NCI-H2227 treated with DMSO at 0.1 percent for 48 hours (cell line): ENCODE results near the gene FRMD8.
A peak's percentile ranks its signal among the peaks of the same experiment; 100 is the strongest.

Experiments used
- DNase-seq: peaks from one replicate; lab custom pipeline; 2025; lab: John Stamatoyannopoulos, UW

The FRMD8 gene

GRCh38 chr11:65454696-65455456, 68.4 kb downstream of the FRMD8 start:
- peak; percentile 94 for DNase-seq

GRCh38 chr11:65456418-65456817, 70.0 kb downstream of the FRMD8 start:
- DNase-seq, result no peak

GRCh38 chr11:65459552-65459951, 73.1 kb downstream of the FRMD8 start:
- DNase-seq, result no peak
